ENCODE data around the gene HS3ST3A1.

- no peak for TF ChIP-seq CTCF (IDR thresholded peaks at IDR 0.05 in 8 of 11, conservative IDR thresholded peaks at IDR 0.05 in 3 of 11)
- no peak for TF ChIP-seq POLR2AphosphoS5 (IDR thresholded peaks at IDR 0.05)
Measured at GRCh38 chr17:13584701-13585080, 17.0 kb downstream of the HS3ST3A1 start.
